Suprapubic skin (tissue), 4 donors: ENCODE data around the gene AP3B1. TPM values are rescaled to one million over a fixed set of nuclear protein-coding genes. Genes with fewer than 3 reads are reported as not detected.

Source experiments
- DNase-seq, 2 donors: peaks; one replicate each; pipeline ENCODE4 v3.0.0-alpha.2; 2019; ENCODE audit warnings: low spot score in 2 of 2
- H3K27ac ChIP-seq: fragments of 200-600 bp; sonication (generic); one replicate; pipeline ENCODE4 v1.5.1; 2019
- H3K27me3 ChIP-seq: fragments of 200-600 bp; sonication (generic); one replicate; pipeline ENCODE4 v1.5.1; 2019
- H3K36me3 ChIP-seq: fragments of 200-600 bp; sonication (generic); one replicate; pipeline ENCODE4 v1.5.1; 2019
- H3K4me1 ChIP-seq: fragments of 200-600 bp; sonication (generic); one replicate; pipeline ENCODE4 v1.5.1; 2019
- H3K4me3 ChIP-seq: fragments of 200-600 bp; sonication (generic); one replicate; pipeline ENCODE4 v1.5.1; 2019; ENCODE audit warnings: mild to moderate bottlenecking
- H3K9me3 ChIP-seq: fragments of 200-600 bp; sonication (generic); one replicate; pipeline ENCODE4 v1.5.1; 2019
- CTCF ChIP-seq, 2 donors: fragments of 200-600 bp in 1 of 2; fragments of 450-650 bp in 1 of 2; sonication (generic) in 1 of 2; IDR thresholded peaks; one replicate each; pipeline ENCODE4 v1.5.1; 2016 to 2019; ENCODE audit warnings: antibody characterized with exemption in 2 of 2, mild to moderate bottlenecking in 1 of 2, moderate library complexity in 1 of 2
- EP300 ChIP-seq: sonication (generic); formaldehyde crosslinking; IDR thresholded peaks from one replicate; pipeline ENCODE4 v1.6.1; 2017; ENCODE audit warnings: antibody characterized with exemption
- POLR2A ChIP-seq, 2 donors: fragments of 450-650 bp; IDR thresholded peaks; one replicate each; pipeline ENCODE4 v1.6.1; 2017; ENCODE audit warnings: antibody characterized with exemption in 2 of 2, mild to moderate bottlenecking in 2 of 2, moderate library complexity in 2 of 2
- POLR2AphosphoS5 ChIP-seq, 3 donors: sonication (generic); formaldehyde crosslinking; IDR thresholded peaks; one replicate each; pipeline ENCODE4 v1.6.1; 2017; ENCODE audit warnings: antibody characterized with exemption in 3 of 3
- WGBS: methylation state at CpG from one replicate; pipeline ENCODE4 v1.1.5; 2018; 5-methylcytosine and 5-hydroxymethylcytosine counted together
- total RNA-seq, 4 donors: library from RNA; depleted of rRNA; stranded (reverse); fragments of >200 nt; gene quantifications; one replicate each; pipeline ENCODE4 v1.1.0, GENCODE V29; 2016

AP3B1 gene
- total RNA-seq, 4 donors from 2014 or later: 32.2 to 44.0 (median 33.1) TPM

GRCh38 chr5:78007233-78007632 is 287.3 kb downstream of the AP3B1 start:
- H3K4me1 ChIP-seq: no peaks in the 10 kb centered on the region
- no peak for DNase-seq
- peaks cover 7% of the 10 kb centered on the region for H3K36me3 ChIP-seq
- H3K4me3 ChIP-seq: no peak overlapping the region
- no peaks in the 10 kb centered on the region for H3K27me3 ChIP-seq
- no peak overlapping the region for H3K27ac ChIP-seq
- no peaks in the 10 kb centered on the region for H3K9me3 ChIP-seq
- WGBS: 96% methylated on average over 3 of the region's 3 CpGs
- no peak for TF ChIP-seq CTCF (IDR thresholded peaks at IDR 0.05)
- no peak for TF ChIP-seq EP300
- no peak for TF ChIP-seq POLR2AphosphoS5 (IDR thresholded peaks at IDR 0.05)
- TF ChIP-seq POLR2A (IDR thresholded peaks at IDR 0.05): no peak

- Histone ChIP-seq H3K27me3 (no peaks in the 10 kb centered on the region), H3K4me3 (no peak overlapping the region), H3K36me3 (peaks cover 8% of the 10 kb centered on the region), H3K27ac (no peak overlapping the region), H3K9me3 (no peaks in the 10 kb centered on the region), H3K4me1 (no peaks in the 10 kb centered on the region)
- no peak for DNase-seq
- TF ChIP-seq CTCF (IDR thresholded peaks at IDR 0.05) (no peak), EP300 (no peak), POLR2AphosphoS5 (IDR thresholded peaks at IDR 0.05) (no peak), POLR2A (IDR thresholded peaks at IDR 0.05) (no peak)
- WGBS: 95% methylated on average over 7 of the region's 7 CpGs
Observed at GRCh38 chr5:78006449-78006848, 288.0 kb downstream of the AP3B1 start.

GRCh38 chr5:78005021-78005785 is 289.3 kb downstream of the AP3B1 start:
- WGBS: 85% methylated on average over 5 of the region's 5 CpGs
- TF ChIP-seq EP300 (no peak), POLR2A (IDR thresholded peaks at IDR 0.05) (no peak), CTCF (IDR thresholded peaks at IDR 0.05) (no peak), POLR2AphosphoS5 (IDR thresholded peaks at IDR 0.05) (no peak)
- Histone ChIP-seq H3K27ac (no peak overlapping the region), H3K4me3 (no peak overlapping the region), H3K36me3 (peaks cover 8% of the 10 kb centered on the region), H3K4me1 (no peaks in the 10 kb centered on the region), H3K27me3 (no peaks in the 10 kb centered on the region), H3K9me3 (no peaks in the 10 kb centered on the region)
- DNase-seq: no peak

GRCh38 chr5:78004559-78004958 is 289.9 kb downstream of the AP3B1 start:
- Histone ChIP-seq H3K9me3 (no peaks in the 10 kb centered on the region), H3K36me3 (peaks cover 8% of the 10 kb centered on the region), H3K4me3 (no peak overlapping the region), H3K4me1 (no peaks in the 10 kb centered on the region), H3K27ac (no peak overlapping the region), H3K27me3 (no peaks in the 10 kb centered on the region)
- WGBS: 96% methylated on average over 1 of the region's 1 CpG
- DNase-seq: no peak
- TF ChIP-seq POLR2A (IDR thresholded peaks at IDR 0.05) (no peak), EP300 (no peak), POLR2AphosphoS5 (IDR thresholded peaks at IDR 0.05) (no peak), CTCF (IDR thresholded peaks at IDR 0.05) (no peak)

- WGBS: 98% methylated on average over 7 of the region's 7 CpGs
- H3K27ac ChIP-seq: no peak overlapping the region
- no peaks in the 10 kb centered on the region for H3K27me3 ChIP-seq
- H3K36me3 ChIP-seq: peaks cover 8% of the 10 kb centered on the region
- H3K4me1 ChIP-seq: no peaks in the 10 kb centered on the region
- TF ChIP-seq POLR2AphosphoS5 (IDR thresholded peaks at IDR 0.05): no peak
- TF ChIP-seq EP300: no peak
- TF ChIP-seq POLR2A (IDR thresholded peaks at IDR 0.05): no peak
- no peak for TF ChIP-seq CTCF (IDR thresholded peaks at IDR 0.05)
- H3K9me3 ChIP-seq: no peaks in the 10 kb centered on the region
- no peak overlapping the region for H3K4me3 ChIP-seq
- no peak for DNase-seq
Observed at GRCh38 chr5:78003919-78004318, 290.6 kb downstream of the AP3B1 start.
